HUDEP-2 (cell line): ENCODE data around the gene RAPH1.
"Not testable (repeated sequence)": the region's sequence is repeated elsewhere in the genome, so short reads cannot be mapped to it uniquely, and the experiment has no call there.

Experiments
- DNase-seq, 76 experiments: peaks; one replicate each; lab custom pipeline; 2025; ENCODE audit not compliant: unreplicated experiment in 76 of 76; lab: John Stamatoyannopoulos, UW

The RAPH1 gene

GRCh38 chr2:203547356-203547755 lies 12.3 kb upstream of the RAPH1 start:
- no peak for DNase-seq

DNA sequence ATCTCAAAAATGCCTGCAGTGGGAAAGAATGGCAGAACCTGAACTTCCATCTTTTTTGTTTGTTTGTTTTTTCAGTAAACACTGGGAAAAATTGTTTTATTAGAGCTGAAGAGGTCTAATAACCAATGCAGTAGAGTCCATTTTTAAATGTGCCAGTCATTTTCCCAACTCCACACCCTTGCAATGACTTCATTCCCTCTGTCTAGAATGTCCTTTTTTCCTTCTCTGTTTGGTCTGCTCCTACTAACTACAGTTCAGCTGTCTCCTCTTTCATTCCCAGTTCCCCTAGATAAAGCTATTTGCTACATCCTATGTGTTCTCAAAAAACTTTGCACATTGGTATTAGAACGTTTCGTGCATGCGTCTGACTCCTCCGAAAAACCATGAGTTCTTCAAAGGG lies 9.3 kb upstream of the RAPH1 start:
- DNase-seq: no peak

DNA sequence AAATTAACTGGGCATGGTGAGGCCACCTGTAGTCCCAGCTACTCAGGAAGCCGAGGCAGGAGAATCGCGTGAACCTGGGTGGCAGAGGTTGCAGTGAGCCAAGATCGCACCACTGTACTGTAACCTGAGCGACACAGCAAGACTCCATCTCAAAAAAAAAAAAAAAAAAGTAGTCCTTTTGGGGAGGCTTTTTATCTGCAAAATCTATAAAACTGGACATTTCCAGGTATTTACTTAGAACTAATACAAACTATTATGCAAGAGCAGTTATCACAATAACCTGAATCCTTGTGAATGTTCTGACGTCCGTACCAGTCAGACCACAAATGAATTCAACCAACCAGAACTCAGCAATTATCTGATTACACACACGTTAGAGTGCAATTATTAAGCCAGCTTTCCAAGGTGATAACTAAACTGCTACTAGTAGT lies 8.8 kb upstream of the RAPH1 start:
- DNase-seq: no peak

DNA sequence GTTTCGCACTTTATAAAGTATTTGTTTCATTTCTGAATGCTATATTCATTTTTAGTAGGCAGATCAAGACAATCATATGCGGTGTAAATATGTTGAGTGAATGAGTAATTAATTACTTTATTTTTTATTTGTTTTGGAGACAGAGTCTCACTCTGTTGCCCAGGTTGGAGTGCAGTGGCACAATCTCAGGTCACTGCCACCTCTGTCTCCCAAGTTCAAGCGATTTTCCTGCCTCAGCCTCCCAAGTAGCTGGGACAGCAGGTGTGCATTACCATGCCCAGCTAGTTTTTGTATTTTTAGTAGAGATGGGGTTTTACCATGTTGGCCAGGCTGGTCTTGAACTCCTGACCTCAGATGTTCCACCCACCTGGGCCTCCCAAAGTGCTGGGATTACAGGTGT lies 5.5 kb upstream of the RAPH1 start:
- DNase-seq: not testable (repeated sequence)

GRCh38 chr2:203538237-203538636 lies 3.1 kb upstream of the RAPH1 start:
- not testable (repeated sequence) for DNase-seq

- DNase-seq: not testable (repeated sequence)
Observed at GRCh38 chr2:203536586-203536951, 1.5 kb upstream of the RAPH1 start.

GRCh38 chr2:203535784-203536585 lies 884 bp upstream of the RAPH1 start:
- peak in 1 of 76 experiments; percentile 11 for DNase-seq

DNA sequence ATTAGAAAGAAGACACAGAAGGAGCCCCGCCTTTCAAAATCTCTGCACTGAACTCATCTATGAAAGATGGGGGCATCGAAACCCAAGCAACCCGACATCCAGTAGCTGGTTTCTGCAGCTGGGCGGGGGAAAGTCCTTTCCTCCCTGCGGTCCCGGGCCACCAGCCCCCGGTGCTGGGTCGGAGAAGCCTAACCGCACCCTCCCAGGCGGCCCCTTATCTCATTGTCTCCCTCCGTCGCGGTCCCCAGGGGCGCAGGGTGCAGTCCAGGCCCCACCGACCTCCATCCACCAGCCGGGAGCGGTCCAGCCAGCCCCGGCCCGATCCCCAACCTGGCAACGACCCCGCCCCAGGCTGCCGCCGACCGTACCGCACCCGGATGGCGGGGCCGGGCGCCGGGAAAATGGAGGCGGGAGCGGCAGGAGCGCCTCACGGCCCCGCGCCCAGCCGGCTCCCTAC lies 452 bp downstream of the RAPH1 start:
- peak in 2 of 76 experiments; percentile 17 to 18 for DNase-seq

GRCh38 chr2:203533676-203534591 lies 1.2 kb downstream of the RAPH1 start:
- no peak for DNase-seq

DNA sequence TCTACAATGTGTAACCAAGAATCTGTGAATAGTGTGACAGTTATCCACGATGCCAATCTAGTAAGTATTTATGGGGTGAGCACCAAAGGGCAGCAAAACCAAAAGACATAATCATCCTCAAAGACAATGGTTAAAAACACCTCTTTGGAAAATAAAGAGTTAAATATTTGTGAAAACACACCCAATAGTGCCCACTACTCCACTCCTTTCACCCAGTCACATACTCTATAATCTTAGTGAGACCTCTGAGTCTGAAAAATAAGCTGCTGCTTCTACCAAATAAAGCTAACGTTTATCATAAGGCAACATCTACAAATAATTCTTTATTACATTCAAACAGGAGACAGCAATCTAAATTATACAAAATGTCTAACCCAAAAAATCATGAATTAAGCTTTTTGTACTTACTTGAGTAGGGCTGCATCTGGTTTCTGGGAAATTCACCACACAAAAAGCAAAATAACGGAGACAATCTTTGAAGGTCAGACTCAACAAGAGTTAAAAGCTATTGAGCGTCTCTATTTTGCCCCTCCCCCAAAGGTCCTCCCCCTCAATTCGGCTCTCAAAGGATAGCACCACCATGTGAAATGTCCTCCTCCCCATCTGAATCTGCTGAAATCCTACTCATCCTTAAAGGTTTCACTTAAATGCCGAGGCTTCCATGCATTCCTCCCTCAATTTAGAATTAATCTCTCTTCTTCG lies 2.0 kb downstream of the RAPH1 start:
- DNase-seq: no peak

GRCh38 chr2:203527719-203528118 lies 7.4 kb downstream of the RAPH1 start:
- DNase-seq: no peak

- not testable (repeated sequence) for DNase-seq
Observed at GRCh38 chr2:203513268-203513667, 21.8 kb downstream of the RAPH1 start.

DNA sequence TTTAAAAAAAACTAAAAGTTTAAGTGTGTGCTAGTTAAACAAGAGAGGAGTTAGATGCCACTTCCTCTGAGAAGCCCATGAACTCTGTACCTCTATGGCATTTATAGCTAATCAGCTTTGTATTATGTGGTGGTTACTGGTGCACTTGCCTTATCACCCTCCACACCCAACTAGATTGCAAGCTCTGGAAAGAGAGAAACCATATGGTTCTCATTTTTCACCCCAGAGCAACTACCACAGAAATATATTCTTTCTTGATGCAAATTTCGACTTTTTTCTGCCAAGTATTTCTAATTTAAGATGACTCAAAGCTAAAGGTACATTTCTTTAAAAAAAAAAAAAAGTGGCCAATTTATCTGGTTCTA lies 24.2 kb downstream of the RAPH1 start:
- DNase-seq: peak in 2 of 76 experiments; percentile 3 to 9

DNA sequence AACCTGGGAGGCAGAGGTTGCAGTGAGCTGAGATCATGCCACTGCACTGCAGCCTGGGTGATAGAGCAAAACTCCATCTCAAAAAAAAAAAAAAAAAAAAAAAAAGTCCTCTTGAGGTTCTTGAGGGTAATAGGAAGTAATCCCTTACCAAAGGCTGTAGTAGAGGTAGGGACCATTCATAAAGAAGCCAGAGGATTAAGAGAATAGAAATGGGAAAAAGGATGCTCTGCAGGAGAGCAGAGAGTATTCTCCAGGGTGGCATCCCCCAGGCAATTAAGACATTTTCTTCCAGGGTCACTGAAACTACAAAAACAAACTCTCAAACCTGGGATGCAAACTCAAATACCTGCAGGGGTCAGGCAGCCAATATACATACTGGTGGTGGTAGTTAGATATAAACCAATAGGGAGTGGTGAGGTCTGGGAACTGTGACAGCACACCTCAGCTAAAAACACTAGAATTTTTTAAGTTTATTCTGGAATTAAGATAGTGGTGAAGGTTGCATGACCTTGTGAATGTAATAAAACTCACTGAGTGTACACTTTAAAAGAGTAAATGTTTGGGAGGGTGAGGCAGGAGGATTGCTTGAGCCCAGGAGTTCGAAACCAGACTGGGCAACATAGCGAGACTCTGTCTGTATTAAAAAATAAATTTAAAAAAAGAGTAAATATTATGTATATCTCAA lies 24.7 kb downstream of the RAPH1 start:
- DNase-seq: no peak

DNA sequence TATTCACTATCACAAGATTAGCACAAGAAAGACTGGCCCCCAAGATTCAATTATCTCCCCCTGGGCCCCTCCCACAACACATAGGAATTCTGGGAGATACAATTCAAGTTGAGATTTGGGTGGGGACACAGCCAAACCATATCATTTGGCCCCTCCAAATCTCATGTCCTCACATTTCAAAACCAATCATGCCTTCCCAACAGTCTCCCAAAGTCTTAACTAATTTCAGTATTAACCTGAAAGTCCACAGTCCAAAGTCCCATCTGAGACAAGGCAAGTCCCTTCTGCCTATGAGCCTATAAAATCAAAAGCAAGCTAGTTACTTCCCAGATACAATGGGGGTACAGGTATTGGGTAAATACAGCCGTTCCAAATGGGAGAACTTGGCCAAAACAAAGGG lies 31.6 kb downstream of the RAPH1 start:
- not testable (repeated sequence) for DNase-seq

DNA sequence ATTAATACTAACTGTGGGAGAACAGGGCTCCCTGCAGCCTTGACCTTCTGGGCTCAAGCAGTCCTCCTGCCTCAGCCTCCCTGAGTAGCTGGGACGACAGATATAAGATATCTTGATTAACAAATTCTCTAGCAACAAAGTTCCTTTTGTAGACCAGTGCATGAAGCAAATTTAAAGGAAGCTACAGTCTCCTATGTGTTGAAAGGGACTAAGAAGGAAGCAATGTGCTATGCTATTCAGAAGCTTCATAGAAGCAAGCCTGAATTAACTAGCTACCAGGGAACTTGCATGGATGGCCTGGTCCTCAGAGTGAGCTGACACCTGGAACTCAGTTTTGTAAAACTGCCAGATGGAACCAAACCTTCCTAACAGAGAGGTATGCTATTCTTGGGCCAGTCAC lies 33.2 kb downstream of the RAPH1 start:
- no peak for DNase-seq

GRCh38 chr2:203500951-203501350 lies 34.1 kb downstream of the RAPH1 start:
- DNase-seq: no peak

- DNase-seq: no peak
Observed at GRCh38 chr2:203500297-203500696, 34.8 kb downstream of the RAPH1 start.

GRCh38 chr2:203498161-203498560 lies 36.9 kb downstream of the RAPH1 start:
- DNase-seq: peak in 1 of 76 experiments; percentile 4

DNA sequence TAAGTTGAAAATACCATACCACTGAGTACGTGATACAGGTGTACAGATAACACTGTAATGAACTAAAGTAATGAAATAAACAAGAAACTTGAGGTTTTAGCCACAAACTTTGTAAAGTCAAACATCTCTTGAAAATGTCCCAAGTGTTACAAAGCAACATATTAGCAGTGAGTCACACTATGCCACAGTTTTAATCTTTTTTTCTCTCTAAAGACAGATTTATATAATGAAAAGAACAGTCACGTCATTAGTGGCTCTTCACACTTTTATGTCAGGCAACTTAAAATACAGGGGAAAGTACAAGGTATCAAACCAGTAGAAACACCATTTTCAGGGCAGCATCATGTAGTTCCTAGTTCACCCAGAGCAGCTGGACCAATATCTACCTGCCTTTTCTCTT lies 42.1 kb downstream of the RAPH1 start:
- no peak for DNase-seq
